Coronary artery (tissue), 2 donors: Measurements from ENCODE around the gene TMEM117.
"Not testable (repeated sequence)": the region's sequence is repeated elsewhere in the genome, so short reads cannot be mapped to it uniquely, and the experiment has no call there.

ENCODE experiments used
- DNase-seq: peaks from one replicate; pipeline ENCODE4 v3.0.0-alpha.2; 2017; ENCODE audit warnings: low spot score
- H3K27ac ChIP-seq, 2 donors: fragments of 200-600 bp; sonication (generic); one replicate each; pipeline ENCODE4 v1.5.1; 2016 to 2019
- H3K4me3 ChIP-seq: fragments of 200-600 bp; sonication (generic); 2 replicates; pipeline ENCODE4 v1.5.1; 2016; ENCODE audit warnings: mild to moderate bottlenecking, moderate library complexity
- CTCF ChIP-seq: fragments of 200-600 bp; sonication (generic); IDR thresholded peaks from one replicate; pipeline ENCODE4 v1.5.1; 2019; ENCODE audit warnings: antibody characterized with exemption

The TMEM117 gene

DNA sequence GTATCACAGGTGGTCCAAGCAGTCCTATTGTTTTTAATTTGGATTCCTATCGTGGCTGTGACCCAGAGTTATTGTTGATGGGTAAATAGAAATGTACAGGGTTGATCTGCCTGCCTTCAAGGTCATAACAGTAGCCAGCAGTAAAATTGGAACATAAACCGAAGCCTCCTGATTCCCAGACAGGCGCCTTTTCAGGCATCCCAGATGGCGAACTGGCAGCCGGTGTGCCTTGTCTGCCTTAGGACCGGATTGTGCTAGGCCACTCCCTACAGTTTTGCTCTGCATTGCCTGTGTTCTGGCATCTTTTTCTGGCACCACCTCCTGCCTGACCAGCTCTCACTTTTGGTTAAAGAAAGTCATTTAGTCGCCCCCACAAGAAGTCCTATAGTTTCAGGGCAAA lies 22.2 kb downstream of the TMEM117 start:
- TF ChIP-seq CTCF: no peak
- H3K27ac ChIP-seq: no peak overlapping the region
- no peak for DNase-seq
- no peak overlapping the region for H3K4me3 ChIP-seq

DNA sequence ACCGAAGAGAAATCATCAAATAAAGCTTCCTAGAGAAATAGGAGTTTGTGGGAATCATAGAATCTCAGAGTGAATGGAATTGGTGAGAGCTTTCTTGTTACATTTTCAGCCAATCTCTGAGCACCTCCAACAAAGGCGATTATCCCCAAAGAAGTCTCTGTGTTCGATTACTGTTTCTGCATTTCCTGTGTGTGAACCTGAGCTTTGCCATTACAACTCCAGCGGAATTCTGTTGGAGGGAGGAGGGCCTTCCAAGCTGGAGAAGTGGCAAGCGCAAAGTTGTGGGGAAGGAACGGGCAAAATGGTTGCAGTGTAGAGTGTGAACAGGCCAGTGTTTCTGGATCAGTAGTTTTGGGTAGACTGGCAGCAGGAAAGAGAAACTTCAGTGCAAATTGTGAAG lies 23.1 kb downstream of the TMEM117 start:
- Histone ChIP-seq H3K4me3 (no peak overlapping the region), H3K27ac (no peak overlapping the region)
- no peak for DNase-seq
- TF ChIP-seq CTCF: no peak

DNA sequence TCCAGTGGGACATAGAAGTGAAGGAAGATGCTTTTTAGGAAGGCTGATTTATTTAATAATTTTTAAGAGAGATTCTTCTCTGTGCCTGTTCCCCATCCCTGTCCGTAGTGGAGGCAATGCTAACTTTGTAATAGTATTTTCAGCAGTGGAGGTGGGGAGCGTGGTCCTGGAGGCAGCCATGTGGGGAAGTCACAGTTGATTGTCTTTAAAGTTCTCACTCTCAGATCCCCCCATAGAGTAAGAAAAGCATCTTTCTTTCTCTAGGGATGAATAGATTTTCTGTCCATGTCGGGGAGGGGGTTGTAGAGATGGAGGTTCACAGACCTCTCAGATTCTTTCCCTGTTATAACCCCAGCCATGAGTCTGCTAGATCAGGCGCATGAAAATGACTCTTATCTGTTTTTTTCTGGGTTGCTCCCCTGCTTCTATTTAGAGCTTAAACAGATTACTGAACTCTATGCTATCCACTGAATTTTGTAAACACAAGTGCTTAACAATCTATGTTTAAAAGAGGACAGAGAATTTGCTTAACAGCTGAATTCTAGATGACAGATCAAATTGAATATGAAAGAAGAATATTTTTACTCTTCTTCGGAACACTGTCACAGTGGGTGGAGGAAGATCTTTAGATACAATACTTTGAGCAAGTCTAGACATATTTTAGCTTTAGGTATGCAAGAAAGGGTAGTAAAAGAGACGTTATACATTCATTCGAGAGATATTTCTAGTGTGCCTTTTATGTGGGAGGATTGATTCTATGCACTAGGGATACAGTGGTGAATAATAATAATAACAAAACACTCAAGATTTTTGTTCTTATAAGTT lies 25.3 kb downstream of the TMEM117 start:
- Histone ChIP-seq H3K4me3 (no peak overlapping the region), H3K27ac (no peak overlapping the region)
- DNase-seq: no peak
- TF ChIP-seq CTCF: no peak

GRCh38 chr12:43861840-43862150 lies 25.9 kb downstream of the TMEM117 start:
- H3K27ac ChIP-seq: no peak overlapping the region
- DNase-seq: no peak
- H3K4me3 ChIP-seq: no peak overlapping the region
- no peak for TF ChIP-seq CTCF

DNA sequence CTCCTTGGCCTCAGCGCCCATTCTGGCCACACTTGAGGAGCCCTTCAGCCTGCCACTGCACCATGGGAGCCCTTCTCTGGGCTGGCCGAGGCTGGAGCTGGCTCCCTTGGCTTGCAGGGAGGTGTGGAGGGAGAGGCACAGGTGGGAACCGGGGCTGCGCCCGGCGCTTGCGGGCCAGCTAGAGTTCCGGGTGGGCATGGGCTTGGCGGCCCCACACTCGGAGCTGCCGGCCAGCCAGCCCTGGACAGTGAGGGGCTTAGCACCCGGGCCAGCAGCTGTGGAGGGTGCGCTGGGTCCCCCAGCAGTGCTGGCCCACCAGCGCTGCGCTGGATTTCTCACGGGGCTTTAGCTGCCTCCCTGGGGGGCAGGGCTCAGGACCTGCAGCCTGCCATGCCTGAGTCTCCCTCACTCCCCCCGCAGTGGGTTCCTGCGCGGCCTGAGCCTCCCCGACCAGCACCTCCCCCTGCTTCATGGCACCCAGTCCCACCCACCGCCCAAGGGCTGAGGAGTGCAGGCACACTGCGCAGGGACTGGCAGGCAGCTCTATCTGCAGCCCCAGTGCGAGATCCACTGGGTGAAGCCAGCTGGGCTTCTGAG lies 28.0 kb downstream of the TMEM117 start:
- DNase-seq: no peak

GRCh38 chr12:43864557-43864956 lies 28.7 kb downstream of the TMEM117 start:
- not testable (repeated sequence) for H3K4me3 ChIP-seq, H3K27ac ChIP-seq, DNase-seq

More for the DNA sequence above, 28.0 kb downstream of the TMEM117 start:
- TF ChIP-seq CTCF: no peak
- H3K4me3 ChIP-seq: no peak overlapping the region
- no peak overlapping the region for H3K27ac ChIP-seq

DNA sequence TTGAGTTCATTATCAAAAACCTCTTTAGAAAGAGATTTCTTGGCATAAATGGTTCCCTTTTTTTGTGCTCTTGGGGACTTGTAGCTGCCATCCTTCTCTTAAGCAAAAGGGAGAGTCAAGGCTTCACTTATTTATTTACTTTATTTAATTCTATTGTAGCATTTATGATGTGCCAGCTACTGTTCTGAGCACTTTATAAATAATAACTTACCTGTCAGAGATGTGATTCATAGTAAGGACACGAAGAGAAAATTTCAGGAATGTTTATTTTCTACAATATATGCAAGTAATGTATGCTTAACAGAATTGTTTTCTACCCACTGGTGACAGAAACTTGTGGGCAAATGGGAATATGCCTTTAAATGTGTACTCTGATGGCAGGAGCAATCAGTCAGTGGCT lies 33.3 kb downstream of the TMEM117 start:
- no peak overlapping the region for H3K27ac ChIP-seq
- TF ChIP-seq CTCF: no peak

DNA sequence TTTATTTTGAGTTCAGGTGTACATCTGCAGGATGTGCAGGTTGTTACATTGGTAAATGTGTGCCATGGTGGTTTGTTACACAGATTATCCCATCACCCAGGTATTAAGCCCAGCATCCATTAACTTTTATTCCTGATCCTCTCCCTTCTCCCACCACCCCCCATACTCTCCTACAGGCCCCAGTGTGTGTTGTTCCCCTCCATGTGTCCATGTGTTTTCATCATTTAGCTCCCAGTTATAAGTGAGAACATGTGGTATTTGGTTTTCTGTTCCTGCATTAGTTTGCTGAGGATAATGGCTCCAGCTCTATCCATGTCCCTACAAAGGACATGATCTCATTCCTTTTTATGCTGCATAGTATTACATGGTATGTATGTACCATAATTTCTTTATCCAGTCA lies 33.9 kb downstream of the TMEM117 start:
- DNase-seq, H3K27ac ChIP-seq, H3K4me3 ChIP-seq: not testable (repeated sequence)

More for the DNA sequence above, 33.3 kb downstream of the TMEM117 start:
- H3K4me3 ChIP-seq: no peak overlapping the region
- DNase-seq: no peak

- not testable (repeated sequence) for H3K27ac ChIP-seq, H3K4me3 ChIP-seq, DNase-seq
These were observed 35.4 kb downstream of the TMEM117 start for GRCh38 chr12:43871258-43871657.
